HEK293 (cell line): ENCODE data around the gene FRYL.
"Not testable (repeated sequence)": the region's sequence is repeated elsewhere in the genome, so short reads cannot be mapped to it uniquely, and the experiment has no call there.

Experiments
- CTCF ChIA-PET: fragments of 350-600 bp; formaldehyde crosslinking; extraction: SDS; loops from one replicate; lab custom pipeline; 2021; ENCODE audit warnings: antibody characterized with exemption; lab: Yijun Ruan, JAX
- POLR2A ChIA-PET: fragments of 300-600 bp; formaldehyde crosslinking; extraction: SDS; loops from one replicate; lab custom pipeline; 2020; ENCODE audit warnings: antibody characterized with exemption, inconsistent platforms; lab: Yijun Ruan, JAX
- H3K27ac ChIP-seq: fragments of 200-500 bp; sonication (Bioruptor generic); 2 replicates; pipeline ENCODE4 v1.5.1; 2014; ENCODE audit warnings: low read depth, low read length, control low read depth, inconsistent platforms; ENCODE audit errors: extremely low read depth
- H3K36me3 ChIP-seq, 2 experiments: fragments of 200-500 bp in 1 of 2; sonication (Bioruptor generic) in 1 of 2; 1 replicate in 1 of 2; 2 replicates in 1 of 2; pipeline ENCODE4 v1.5.1; 2014 to 2017; ENCODE audit warnings: inconsistent platforms in 2 of 2, low read length in 2 of 2; ENCODE audit not compliant: control insufficient read depth in 2 of 2, insufficient read depth in 1 of 2
- H3K4me1 ChIP-seq: fragments of 200-500 bp; sonication (Bioruptor generic); 2 replicates; pipeline ENCODE4 v1.5.1; 2014; ENCODE audit warnings: mild to moderate bottlenecking, low read length, inconsistent platforms; ENCODE audit not compliant: control insufficient read depth, insufficient read depth
- H3K4me3 ChIP-seq: 2 replicates; pipeline ENCODE4 v1.5.1; 2011; ENCODE audit warnings: low read depth, mild to moderate bottlenecking, control low read depth, low read length, moderate library complexity
- H3K9me3 ChIP-seq: fragments of 200-500 bp; sonication (Bioruptor generic); 2 replicates; pipeline ENCODE4 v1.5.1; 2014; ENCODE audit warnings: low read depth, low read length, inconsistent platforms; ENCODE audit not compliant: control insufficient read depth, insufficient read depth
- GLIS1 ChIP-seq: fragments of 450-650 bp; formaldehyde crosslinking; IDR thresholded peaks from 2 replicates; pipeline ENCODE4 v1.5.1; 2016; ENCODE audit warnings: missing biosample characterization, missing genetic modification characterization
- REPIN1 ChIP-seq: fragments of 450-650 bp; formaldehyde crosslinking; IDR thresholded peaks from 2 replicates; pipeline ENCODE4 v1.5.1; 2017; ENCODE audit warnings: missing biosample characterization, missing genetic modification characterization, low read depth
- SCRT2 ChIP-seq: fragments of 450-650 bp; formaldehyde crosslinking; IDR thresholded peaks from 2 replicates; pipeline ENCODE4 v1.5.1; 2016; ENCODE audit warnings: missing biosample characterization, missing genetic modification characterization
- ZBTB20 ChIP-seq: fragments of 450-650 bp; formaldehyde crosslinking; IDR thresholded peaks from 2 replicates; pipeline ENCODE4 v1.5.1; 2016; ENCODE audit warnings: missing biosample characterization, missing genetic modification characterization
- ZFP37 ChIP-seq: fragments of 450-650 bp; formaldehyde crosslinking; IDR thresholded peaks from 2 replicates; pipeline ENCODE4 v1.5.1; 2016; ENCODE audit warnings: missing biosample characterization, missing genetic modification characterization
- ZNF121 ChIP-seq: fragments of 450-650 bp; formaldehyde crosslinking; IDR thresholded peaks from 2 replicates; pipeline ENCODE4 v1.5.1; 2016; ENCODE audit warnings: missing biosample characterization, missing genetic modification characterization
- ZNF146 ChIP-seq: fragments of 450-650 bp; formaldehyde crosslinking; IDR thresholded peaks from 2 replicates; pipeline ENCODE4 v1.5.1; 2016; ENCODE audit warnings: missing biosample characterization, missing genetic modification characterization
- ZNF2 ChIP-seq: fragments of 450-650 bp; formaldehyde crosslinking; IDR thresholded peaks from 2 replicates; pipeline ENCODE4 v1.5.1; 2016; ENCODE audit warnings: missing biosample characterization, missing genetic modification characterization
- ZNF23 ChIP-seq: fragments of 450-650 bp; formaldehyde crosslinking; IDR thresholded peaks from 2 replicates; pipeline ENCODE4 v1.5.1; 2016; ENCODE audit warnings: missing biosample characterization, missing genetic modification characterization, borderline replicate concordance
- ZNF26 ChIP-seq: fragments of 450-650 bp; formaldehyde crosslinking; IDR thresholded peaks from 2 replicates; pipeline ENCODE4 v1.5.1; 2016; ENCODE audit warnings: missing biosample characterization, missing genetic modification characterization
- ZNF488 ChIP-seq: fragments of 450-650 bp; formaldehyde crosslinking; IDR thresholded peaks from 2 replicates; pipeline ENCODE4 v1.5.1; 2016; ENCODE audit warnings: missing biosample characterization, missing genetic modification characterization
- ZNF549 ChIP-seq: fragments of 450-650 bp; IDR thresholded peaks from 2 replicates; pipeline ENCODE4 v1.5.1; 2018; ENCODE audit warnings: missing biosample characterization, missing genetic modification characterization, mild to moderate bottlenecking, inconsistent platforms, moderate library complexity
- ZNF585B ChIP-seq: fragments of 450-650 bp; formaldehyde crosslinking; IDR thresholded peaks from 2 replicates; pipeline ENCODE4 v1.5.1; 2016; ENCODE audit warnings: missing biosample characterization, missing genetic modification characterization
- ZNF664 ChIP-seq: fragments of 450-650 bp; formaldehyde crosslinking; IDR thresholded peaks from 2 replicates; pipeline ENCODE4 v1.5.1; 2016; ENCODE audit warnings: missing biosample characterization, missing genetic modification characterization
- ZNF776 ChIP-seq: fragments of 450-650 bp; formaldehyde crosslinking; IDR thresholded peaks from 2 replicates; pipeline ENCODE4 v1.5.0; 2017; ENCODE audit warnings: missing biosample characterization, missing genetic modification characterization, borderline replicate concordance
- ZNF843 ChIP-seq: fragments of 450-650 bp; formaldehyde crosslinking; IDR thresholded peaks from 2 replicates; pipeline ENCODE4 v1.5.1; 2016; ENCODE audit warnings: missing biosample characterization, missing genetic modification characterization
- ZSCAN30 ChIP-seq: fragments of 450-650 bp; IDR thresholded peaks from 2 replicates; pipeline ENCODE4 v1.5.1; 2018; ENCODE audit warnings: missing biosample characterization, mild to moderate bottlenecking, missing genetic modification characterization, moderate library complexity
- TF ChIP-seq, protein P1 (sequence below): fragments of 450-650 bp; formaldehyde crosslinking; IDR thresholded peaks from 2 replicates; pipeline ENCODE4 v1.5.1; 2017; ENCODE audit warnings: missing biosample characterization, missing genetic modification characterization

The FRYL gene

DNA sequence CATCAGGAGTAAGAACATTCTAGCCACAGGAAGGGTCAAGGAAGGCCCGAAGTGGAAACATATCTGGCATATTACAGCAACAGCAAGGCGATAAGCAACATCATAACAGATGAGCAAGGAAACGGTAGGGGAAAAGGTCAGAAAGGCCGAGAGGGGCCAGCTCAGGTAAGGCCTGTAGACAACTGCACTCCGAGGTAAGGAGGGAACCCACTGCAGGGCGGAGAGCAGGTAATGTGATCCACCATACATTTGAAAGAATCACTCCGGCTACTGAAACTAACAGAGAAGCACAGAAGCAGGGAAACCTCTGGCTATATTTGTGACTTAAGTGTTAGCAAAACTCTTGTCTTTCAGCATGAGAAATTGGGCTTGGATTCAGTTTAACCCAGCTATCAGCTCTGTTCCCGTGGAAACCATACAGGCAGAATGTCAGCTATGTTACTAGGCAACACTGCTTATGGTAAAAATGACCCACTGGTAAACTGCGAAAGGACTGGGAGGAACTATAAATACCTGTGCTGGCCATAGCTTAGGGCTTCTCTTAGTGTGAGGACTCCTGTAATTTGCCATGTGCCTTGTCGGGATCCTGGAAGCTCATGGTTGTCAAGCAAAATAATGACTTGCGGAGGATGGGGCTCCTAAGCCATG lies 31.0 kb downstream of the FRYL start:
- no peak overlapping the region for H3K27ac ChIP-seq
- ChIA-PET CTCF (no interaction called here), POLR2A (no interaction called here)
- H3K4me3 ChIP-seq: no peak overlapping the region
- H3K4me1 ChIP-seq: no peaks in the 10 kb centered on the region
- H3K9me3 ChIP-seq: no peaks in the 10 kb centered on the region
- TF ChIP-seq ZBTB20 (tag by site-specific recombination): no peak
- no peak for TF ChIP-seq ZNF549 (tag by site-specific recombination)
- TF ChIP-seq ZSCAN30 (tag by site-specific recombination): no peak
- TF ChIP-seq, protein P1, sequence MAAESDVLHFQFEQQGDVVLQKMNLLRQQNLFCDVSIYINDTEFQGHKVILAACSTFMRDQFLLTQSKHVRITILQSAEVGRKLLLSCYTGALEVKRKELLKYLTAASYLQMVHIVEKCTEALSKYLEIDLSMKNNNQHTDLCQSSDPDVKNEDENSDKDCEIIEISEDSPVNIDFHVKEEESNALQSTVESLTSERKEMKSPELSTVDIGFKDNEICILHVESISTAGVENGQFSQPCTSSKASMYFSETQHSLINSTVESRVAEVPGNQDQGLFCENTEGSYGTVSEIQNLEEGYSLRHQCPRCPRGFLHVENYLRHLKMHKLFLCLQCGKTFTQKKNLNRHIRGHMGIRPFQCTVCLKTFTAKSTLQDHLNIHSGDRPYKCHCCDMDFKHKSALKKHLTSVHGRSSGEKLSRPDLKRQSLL: no peak
- no peak for TF ChIP-seq ZNF2
- TF ChIP-seq SCRT2 (tag by site-specific recombination): no peak
- no peak for TF ChIP-seq ZNF664 (tag by site-specific recombination)
- TF ChIP-seq GLIS1 (tag by site-specific recombination): no peak
- TF ChIP-seq ZNF121 (tag by site-specific recombination): no peak
- TF ChIP-seq ZNF26 (tag by site-specific recombination): no peak
- no peaks in the 10 kb centered on the region for H3K36me3 ChIP-seq

GRCh38 chr4:48746608-48747362 lies 33.3 kb downstream of the FRYL start:
- no peak overlapping the region for H3K4me3 ChIP-seq
- TF ChIP-seq ZNF843 (tag by site-specific recombination) (no peak), REPIN1 (no peak), ZNF488 (tag by site-specific recombination) (no peak), ZNF585B (no peak), ZNF23 (tag by site-specific recombination) (no peak), ZFP37 (no peak), ZNF776 (tag by site-specific recombination) (no peak)
- ChIA-PET POLR2A (no interaction called here), CTCF (no interaction called here)
- H3K27ac ChIP-seq: no peak overlapping the region
- no peaks in the 10 kb centered on the region for H3K36me3 ChIP-seq
- H3K4me1 ChIP-seq: no peaks in the 10 kb centered on the region
- no peaks in the 10 kb centered on the region for H3K9me3 ChIP-seq

GRCh38 chr4:48745223-48745622 lies 34.9 kb downstream of the FRYL start:
- peak; percentile 83 for TF ChIP-seq ZNF146 (tag by site-specific recombination)
- TF ChIP-seq, all 188 proteins: peak for 1; not testable (repeated sequence) for 187
- H3K36me3 ChIP-seq, H3K9me3 ChIP-seq, POLR2A ChIA-PET, H3K4me3 ChIP-seq, CTCF ChIA-PET, H3K27ac ChIP-seq, H3K4me1 ChIP-seq: not testable (repeated sequence)
